ENCODE results near the gene SLC9C1.

Gene SLC9C1

DNA sequence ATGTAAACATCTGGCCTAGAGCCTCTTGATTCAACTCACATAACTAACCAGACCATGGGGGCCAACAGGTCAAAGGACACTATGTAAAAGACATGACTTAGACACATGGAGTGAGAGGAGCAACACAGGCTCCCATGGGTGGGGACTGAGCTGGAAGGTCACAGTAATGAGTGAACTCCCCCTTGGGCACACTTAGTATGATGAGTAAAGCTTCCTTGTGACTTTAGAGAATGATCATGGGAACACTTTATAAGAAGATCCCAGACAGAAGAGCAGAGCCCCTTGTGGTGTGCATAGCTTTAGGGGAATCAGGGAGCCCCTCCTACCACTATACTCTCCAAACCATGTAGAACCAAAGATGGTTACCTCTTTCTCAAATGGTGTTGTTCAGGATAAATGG is 171.1 kb downstream of the SLC9C1 start:
- no peaks in the 10 kb centered on the region for H3K27me3 Mint-ChIP-seq
- H3K27ac Mint-ChIP-seq: no peak overlapping the region
- peaks cover 66% of the 10 kb centered on the region for H3K4me1 Mint-ChIP-seq (ENCODE audit: low read depth)
- H3K9me3 Mint-ChIP-seq: no peaks in the 10 kb centered on the region
- H3K36me3 Mint-ChIP-seq (ENCODE audit: low read depth): no peaks in the 10 kb centered on the region
- H3K4me3 Mint-ChIP-seq: no peak overlapping the region

- Mint-ChIP-seq H3K4me3 (no peak overlapping the region), H3K27ac (no peak overlapping the region), H3K36me3 (ENCODE audit: low read depth) (no peaks in the 10 kb centered on the region), H3K9me3 (no peaks in the 10 kb centered on the region), H3K27me3 (no peaks in the 10 kb centered on the region), H3K4me1 (ENCODE audit: low read depth) (peaks cover 64% of the 10 kb centered on the region)
Measured at GRCh38 chr3:112121577-112122547, 172.2 kb downstream of the SLC9C1 start.

DNA sequence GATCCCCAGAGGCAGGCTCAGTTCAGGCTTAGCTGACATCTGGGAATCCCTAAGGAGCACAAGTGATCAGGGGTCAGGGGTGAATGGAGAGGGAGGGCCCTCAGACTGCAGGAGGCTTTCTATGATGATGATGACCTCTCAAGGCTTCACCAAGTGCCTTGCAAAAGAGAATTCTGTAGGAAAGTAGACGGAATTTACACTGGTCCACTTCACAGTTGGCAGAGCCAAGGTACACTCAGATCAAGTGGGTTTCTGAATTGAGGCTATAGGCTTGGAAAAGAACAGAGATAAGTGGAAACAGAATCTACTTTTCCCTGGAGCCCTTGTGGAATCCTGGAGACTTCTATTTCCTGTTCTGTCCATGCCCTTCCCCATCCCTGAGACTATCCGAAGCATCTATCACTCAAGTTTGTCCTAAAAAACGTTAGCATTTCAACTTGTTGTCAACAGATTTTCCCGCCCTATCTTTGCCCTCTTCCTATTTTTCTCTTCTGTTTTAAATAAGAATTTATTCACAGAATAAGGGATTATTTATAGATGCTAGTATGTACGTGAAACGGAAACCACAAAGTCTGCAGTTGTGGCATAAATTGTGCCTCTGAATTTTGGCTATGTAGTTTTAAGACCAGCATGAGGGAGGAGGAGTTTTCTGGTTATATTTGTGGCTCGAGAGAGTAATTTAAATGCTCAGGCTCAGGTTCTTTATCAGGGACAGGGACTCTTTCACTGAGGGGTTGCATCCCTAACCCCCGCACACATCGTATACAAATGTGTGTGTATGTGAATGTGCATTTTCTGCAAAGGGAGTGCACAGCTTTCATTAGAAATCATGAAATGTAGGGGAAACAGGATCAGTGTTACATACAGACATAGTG is 173.8 kb downstream of the SLC9C1 start:
- Mint-ChIP-seq H3K27me3 (no peaks in the 10 kb centered on the region), H3K4me3 (peak overlapping the region; percentile 44), H3K36me3 (ENCODE audit: low read depth) (no peaks in the 10 kb centered on the region), H3K4me1 (ENCODE audit: low read depth) (peaks cover 59% of the 10 kb centered on the region), H3K27ac (peak overlapping the region; percentile 64), H3K9me3 (no peaks in the 10 kb centered on the region)

- H3K27me3 Mint-ChIP-seq: no peaks in the 10 kb centered on the region
- peaks cover 78% of the 10 kb centered on the region for H3K4me1 Mint-ChIP-seq (ENCODE audit: low read depth)
- H3K27ac Mint-ChIP-seq: peak overlapping the region; percentile 27
- no peaks in the 10 kb centered on the region for H3K9me3 Mint-ChIP-seq
- peaks cover 6% of the 10 kb centered on the region for H3K36me3 Mint-ChIP-seq (ENCODE audit: low read depth)
- H3K4me3 Mint-ChIP-seq: no peak overlapping the region
Measured at GRCh38 chr3:112117841-112118571, 176.0 kb downstream of the SLC9C1 start.

- H3K4me1 Mint-ChIP-seq (ENCODE audit: low read depth): peaks cover 81% of the 10 kb centered on the region
- no peak overlapping the region for H3K27ac Mint-ChIP-seq
- H3K4me3 Mint-ChIP-seq: no peak overlapping the region
Measured at GRCh38 chr3:112117415-112117814, 176.6 kb downstream of the SLC9C1 start.

GRCh38 chr3:112116748-112117186 is 177.2 kb downstream of the SLC9C1 start:
- peaks cover 6% of the 10 kb centered on the region for H3K36me3 Mint-ChIP-seq (ENCODE audit: low read depth)
- H3K4me1 Mint-ChIP-seq (ENCODE audit: low read depth): peaks cover 83% of the 10 kb centered on the region
- H3K27me3 Mint-ChIP-seq: no peaks in the 10 kb centered on the region
- no peak overlapping the region for H3K27ac Mint-ChIP-seq
- no peaks in the 10 kb centered on the region for H3K9me3 Mint-ChIP-seq
- H3K4me3 Mint-ChIP-seq: no peak overlapping the region

More at GRCh38 chr3:112117415-112117814, 176.6 kb downstream of the SLC9C1 start:
- Mint-ChIP-seq H3K27me3 (no peaks in the 10 kb centered on the region), H3K36me3 (ENCODE audit: low read depth) (peaks cover 6% of the 10 kb centered on the region), H3K9me3 (no peaks in the 10 kb centered on the region)

GRCh38 chr3:112115806-112116383 is 178.1 kb downstream of the SLC9C1 start:
- no peaks in the 10 kb centered on the region for H3K9me3 Mint-ChIP-seq
- H3K27ac Mint-ChIP-seq: peak overlapping the region; percentile 49
- H3K4me1 Mint-ChIP-seq (ENCODE audit: low read depth): peaks cover 77% of the 10 kb centered on the region
- peaks cover 6% of the 10 kb centered on the region for H3K36me3 Mint-ChIP-seq (ENCODE audit: low read depth)
- H3K4me3 Mint-ChIP-seq: no peak overlapping the region
- H3K27me3 Mint-ChIP-seq: no peaks in the 10 kb centered on the region

DNA sequence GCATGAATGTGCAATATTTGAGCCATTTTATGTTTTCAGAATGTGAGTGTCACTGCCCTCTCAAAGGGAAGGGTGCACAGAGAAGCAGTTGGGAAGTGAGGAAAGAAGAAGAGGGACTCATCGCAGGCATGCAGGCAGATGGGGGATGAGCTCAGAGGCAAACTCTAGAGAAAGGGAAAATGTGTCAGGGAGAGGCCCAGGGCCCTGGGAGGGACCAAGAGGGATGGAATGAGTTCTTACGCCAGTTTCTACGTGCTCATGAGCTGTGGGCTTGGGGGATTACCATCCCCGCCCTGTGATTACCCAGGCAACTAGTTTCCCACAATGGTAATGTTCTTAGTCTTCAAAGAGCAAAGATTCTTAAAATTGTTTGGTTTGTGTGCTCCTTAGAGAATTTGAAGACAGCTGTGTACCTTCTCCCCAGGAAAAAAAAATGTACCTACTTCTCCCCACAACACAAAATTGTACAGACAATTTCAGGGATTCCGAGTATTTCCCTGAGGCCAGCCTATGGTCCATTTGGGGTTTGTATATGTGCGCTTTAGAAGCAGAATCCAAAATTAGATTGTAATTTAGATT is 178.8 kb downstream of the SLC9C1 start:
- Mint-ChIP-seq H3K4me1 (ENCODE audit: low read depth) (peaks cover 70% of the 10 kb centered on the region), H3K27ac (peak overlapping the region; percentile 33), H3K27me3 (no peaks in the 10 kb centered on the region), H3K9me3 (no peaks in the 10 kb centered on the region), H3K36me3 (ENCODE audit: low read depth) (peaks cover 6% of the 10 kb centered on the region), H3K4me3 (no peak overlapping the region)

- H3K27ac Mint-ChIP-seq: peak overlapping the region; percentile 33
- H3K4me1 Mint-ChIP-seq (ENCODE audit: low read depth): peaks cover 65% of the 10 kb centered on the region
- H3K36me3 Mint-ChIP-seq (ENCODE audit: low read depth): peaks cover 6% of the 10 kb centered on the region
- no peaks in the 10 kb centered on the region for H3K27me3 Mint-ChIP-seq
- no peaks in the 10 kb centered on the region for H3K9me3 Mint-ChIP-seq
- H3K4me3 Mint-ChIP-seq: no peak overlapping the region
Measured at GRCh38 chr3:112114576-112115160, 179.3 kb downstream of the SLC9C1 start.

DNA sequence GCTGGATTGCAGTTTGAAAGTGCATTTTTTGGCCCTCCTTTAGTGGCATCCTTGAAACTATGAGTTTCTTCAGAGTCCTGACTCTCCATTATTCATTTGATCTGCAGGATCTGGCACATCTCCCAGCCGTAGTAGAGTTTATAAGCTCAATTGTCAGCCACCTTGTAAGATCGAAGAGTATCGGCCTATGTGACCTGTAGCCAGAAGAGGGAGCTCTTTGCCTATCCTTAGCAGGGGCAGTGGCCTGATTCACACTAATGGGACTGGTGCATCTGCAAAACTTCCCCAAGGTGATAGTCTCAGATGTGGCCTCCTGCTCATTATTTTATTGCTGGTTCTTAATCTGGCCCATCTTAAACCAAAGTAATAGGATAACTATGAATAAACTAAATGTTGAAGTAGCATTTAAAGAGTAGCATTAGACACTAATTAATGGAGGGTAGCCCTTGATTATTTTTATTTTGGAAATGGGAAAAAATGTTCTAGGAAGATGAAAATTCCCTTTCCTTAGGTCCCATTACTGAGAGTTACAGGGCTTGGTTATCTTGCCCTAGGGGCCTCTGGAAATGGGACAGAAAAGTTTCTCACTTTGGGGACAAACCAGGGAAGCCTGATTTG is 182.1 kb downstream of the SLC9C1 start:
- peaks cover 38% of the 10 kb centered on the region for H3K4me1 Mint-ChIP-seq (ENCODE audit: low read depth)
- H3K27me3 Mint-ChIP-seq: no peaks in the 10 kb centered on the region
- no peak overlapping the region for H3K4me3 Mint-ChIP-seq
- no peak overlapping the region for H3K27ac Mint-ChIP-seq
- no peaks in the 10 kb centered on the region for H3K9me3 Mint-ChIP-seq
- peaks cover 6% of the 10 kb centered on the region for H3K36me3 Mint-ChIP-seq (ENCODE audit: low read depth)

DNA sequence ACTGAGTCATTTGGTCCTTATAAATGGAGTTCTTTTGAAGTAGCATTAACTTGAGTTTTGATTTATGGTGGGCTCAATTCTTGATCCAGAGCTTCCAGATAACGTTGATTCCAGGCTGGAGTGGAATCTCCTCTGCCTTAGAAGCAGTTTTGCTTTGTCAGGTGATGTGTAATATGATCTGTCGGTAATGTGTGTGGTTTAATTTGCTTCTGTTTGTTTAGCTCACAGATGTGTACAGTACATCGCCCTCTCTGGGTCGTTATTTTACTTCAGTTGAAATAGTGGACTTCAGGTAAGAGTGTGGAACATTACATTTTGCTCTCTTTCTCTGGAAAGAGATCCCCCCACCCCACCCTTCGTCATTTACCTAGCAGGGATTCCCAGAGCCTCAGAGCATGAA is 184.7 kb downstream of the SLC9C1 start:
- H3K27ac Mint-ChIP-seq: no peak overlapping the region
- peaks cover 20% of the 10 kb centered on the region for H3K4me1 Mint-ChIP-seq (ENCODE audit: low read depth)
- H3K9me3 Mint-ChIP-seq: no peaks in the 10 kb centered on the region
- peaks cover 6% of the 10 kb centered on the region for H3K36me3 Mint-ChIP-seq (ENCODE audit: low read depth)
- H3K4me3 Mint-ChIP-seq: no peak overlapping the region
- no peaks in the 10 kb centered on the region for H3K27me3 Mint-ChIP-seq

DNA sequence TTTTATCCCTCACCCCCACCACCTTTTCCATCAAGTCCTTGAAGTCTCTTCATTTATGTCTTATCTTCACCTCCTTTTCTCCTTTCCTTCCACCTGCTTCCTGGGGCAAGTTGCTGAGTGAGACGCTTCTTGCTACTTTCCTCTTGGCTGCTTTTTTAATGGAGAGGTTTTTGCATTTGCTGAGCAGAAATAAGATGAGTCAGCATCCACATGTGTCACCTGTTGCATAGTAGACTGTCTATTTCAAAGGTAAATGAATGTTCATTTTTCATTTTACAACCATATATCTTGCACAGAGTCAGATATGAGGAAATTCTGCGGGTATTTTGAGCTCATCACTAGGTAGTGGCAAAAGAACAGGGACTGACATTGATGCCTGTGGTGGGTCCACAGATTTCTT is 189.2 kb downstream of the SLC9C1 start:
- Mint-ChIP-seq H3K4me1 (ENCODE audit: low read depth) (peaks cover 3% of the 10 kb centered on the region), H3K9me3 (no peaks in the 10 kb centered on the region), H3K27me3 (no peaks in the 10 kb centered on the region), H3K27ac (no peak overlapping the region), H3K36me3 (ENCODE audit: low read depth) (no peaks in the 10 kb centered on the region), H3K4me3 (no peak overlapping the region)

DNA sequence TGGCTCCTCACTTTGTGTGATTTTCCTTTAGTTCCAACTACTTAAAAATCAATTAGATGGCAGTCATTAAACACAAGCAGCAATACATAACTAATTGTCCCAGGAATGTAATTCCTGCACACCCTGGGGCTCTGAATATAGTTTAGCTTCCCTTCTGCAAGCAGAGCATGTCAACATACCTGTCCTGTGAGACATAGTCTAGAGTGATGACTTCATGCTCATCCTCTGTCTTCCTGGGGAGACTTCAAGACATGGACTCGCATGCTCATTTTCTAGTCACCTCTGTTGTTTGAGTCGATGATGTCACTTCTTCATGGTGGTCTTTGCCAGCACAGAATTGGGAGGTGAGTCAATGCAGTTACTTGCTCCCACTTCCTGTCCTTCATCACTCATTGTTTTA is 192.1 kb downstream of the SLC9C1 start:
- H3K9me3 Mint-ChIP-seq: no peaks in the 10 kb centered on the region
- no peaks in the 10 kb centered on the region for H3K27me3 Mint-ChIP-seq
- H3K4me3 Mint-ChIP-seq: no peak overlapping the region
- H3K36me3 Mint-ChIP-seq (ENCODE audit: low read depth): no peaks in the 10 kb centered on the region
- no peak overlapping the region for H3K27ac Mint-ChIP-seq
- H3K4me1 Mint-ChIP-seq (ENCODE audit: low read depth): peaks cover 15% of the 10 kb centered on the region

Data from stimulated activated naive CD8-positive, alpha-beta T cell treated with anti-CD3 and anti-CD28 coated beads, Interleukin-15, Interleukin-2, amounts not matched to agents 100 ng/mL and 50 ng/mL, for 24 hours (primary cell).